Neural cell (in vitro differentiated cells): ENCODE data around the gene PIWIL1.

Experiments used
- CTCF ChIP-seq: fragments of 450-650 bp; IDR thresholded peaks from 2 replicates; pipeline ENCODE4 v1.5.1; 2014; ENCODE audit warnings: antibody characterized with exemption, mild to moderate bottlenecking, moderate library complexity; ENCODE audit not compliant: poor library complexity, severe bottlenecking
- POLR2AphosphoS5 ChIP-seq: IDR thresholded peaks from 2 replicates; pipeline ENCODE4 v1.6.1; 2012
- SMC3 ChIP-seq: fragments of 450-650 bp; conservative IDR thresholded peaks from 2 replicates; pipeline ENCODE4 v1.6.1; 2014; ENCODE audit warnings: antibody characterized with exemption, mild to moderate bottlenecking, moderate library complexity; ENCODE audit not compliant: poor library complexity
- TAF1 ChIP-seq: IDR thresholded peaks from 2 replicates; pipeline ENCODE4 v1.6.1; 2012; ENCODE audit warnings: low read depth

- TF ChIP-seq TAF1 (no peak), POLR2AphosphoS5 (no peak), CTCF (no peak), SMC3 (no peak)
These were observed 76.7 kb downstream of the PIWIL1 start for GRCh38 chr12:130414381-130414780.
